Ishikawa (cell line): ENCODE data around the gene TMEM88.

ENCODE experiments used
- CEBPB ChIP-seq: IDR thresholded peaks from 2 replicates; pipeline ENCODE4 v1.6.1; 2012
- CREB1 ChIP-seq: IDR thresholded peaks from 2 replicates; pipeline ENCODE4 v1.6.1; 2012; ENCODE audit warnings: low read depth
- EP300 ChIP-seq: IDR thresholded peaks from 2 replicates; pipeline ENCODE4 v1.6.1; 2012; ENCODE audit warnings: borderline replicate concordance
- FOXM1 ChIP-seq: IDR thresholded peaks from 2 replicates; pipeline ENCODE4 v1.6.1; 2012; ENCODE audit warnings: low read depth, borderline replicate concordance
- NFIC ChIP-seq: IDR thresholded peaks from 2 replicates; pipeline ENCODE4 v1.6.1; 2012
- RAD21 ChIP-seq: IDR thresholded peaks from 2 replicates; pipeline ENCODE4 v1.6.1; 2012; ENCODE audit warnings: low read depth
- TAF1 ChIP-seq: IDR thresholded peaks from 2 replicates; pipeline ENCODE4 v1.6.1; 2012; ENCODE audit warnings: low read depth, mild to moderate bottlenecking
- TEAD4 ChIP-seq: IDR thresholded peaks from 2 replicates; pipeline ENCODE4 v1.6.1; 2012
- YY1 ChIP-seq: IDR thresholded peaks from 2 replicates; pipeline ENCODE4 v1.6.1; 2012; ENCODE audit warnings: low read depth
- ZBTB7A ChIP-seq: IDR thresholded peaks from 2 replicates; pipeline ENCODE4 v1.6.1; 2012; ENCODE audit warnings: low read depth
- TF ChIP-seq, protein P1 (sequence below): IDR thresholded peaks from 2 replicates; pipeline ENCODE4 v1.6.1; 2012
- TF ChIP-seq, protein P2 (sequence below): IDR thresholded peaks from 2 replicates; pipeline ENCODE4 v1.6.1; 2012
- TF ChIP-seq, protein P3 (sequence below): IDR thresholded peaks from 2 replicates; pipeline ENCODE4 v1.6.1; 2012; ENCODE audit warnings: low read depth, mild to moderate bottlenecking

DNA sequence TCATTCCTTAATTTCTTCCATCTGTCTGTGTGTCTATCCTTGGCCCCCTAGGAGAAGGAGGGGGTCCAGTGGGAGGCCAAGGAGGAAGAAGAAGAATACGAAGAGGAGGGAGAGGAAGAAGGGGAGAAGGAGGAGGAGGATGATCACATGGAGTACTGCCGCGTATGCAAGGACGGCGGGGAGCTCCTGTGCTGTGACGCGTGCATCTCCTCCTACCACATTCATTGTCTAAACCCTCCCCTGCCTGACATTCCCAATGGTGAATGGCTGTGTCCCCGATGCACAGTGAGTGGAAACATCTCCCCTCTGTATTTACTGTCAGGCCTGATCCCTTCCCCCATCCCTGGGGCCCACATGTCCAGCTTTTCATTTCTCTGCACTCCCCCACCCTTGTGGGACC lies 40.0 kb downstream of the TMEM88 start:
- TF ChIP-seq YY1 (no peak), EP300 (no peak), ZBTB7A (no peak), RAD21 (no peak), TEAD4 (no peak), TAF1 (no peak), CEBPB (no peak), NFIC (no peak), FOXM1 (no peak), CREB1 (no peak)
- TF ChIP-seq, protein P1, sequence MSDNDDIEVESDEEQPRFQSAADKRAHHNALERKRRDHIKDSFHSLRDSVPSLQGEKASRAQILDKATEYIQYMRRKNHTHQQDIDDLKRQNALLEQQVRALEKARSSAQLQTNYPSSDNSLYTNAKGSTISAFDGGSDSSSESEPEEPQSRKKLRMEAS = no peak
- TF ChIP-seq, protein P2, sequence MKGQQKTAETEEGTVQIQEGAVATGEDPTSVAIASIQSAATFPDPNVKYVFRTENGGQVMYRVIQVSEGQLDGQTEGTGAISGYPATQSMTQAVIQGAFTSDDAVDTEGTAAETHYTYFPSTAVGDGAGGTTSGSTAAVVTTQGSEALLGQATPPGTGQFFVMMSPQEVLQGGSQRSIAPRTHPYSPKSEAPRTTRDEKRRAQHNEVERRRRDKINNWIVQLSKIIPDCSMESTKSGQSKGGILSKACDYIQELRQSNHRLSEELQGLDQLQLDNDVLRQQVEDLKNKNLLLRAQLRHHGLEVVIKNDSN = no peak
- TF ChIP-seq, protein P3, sequence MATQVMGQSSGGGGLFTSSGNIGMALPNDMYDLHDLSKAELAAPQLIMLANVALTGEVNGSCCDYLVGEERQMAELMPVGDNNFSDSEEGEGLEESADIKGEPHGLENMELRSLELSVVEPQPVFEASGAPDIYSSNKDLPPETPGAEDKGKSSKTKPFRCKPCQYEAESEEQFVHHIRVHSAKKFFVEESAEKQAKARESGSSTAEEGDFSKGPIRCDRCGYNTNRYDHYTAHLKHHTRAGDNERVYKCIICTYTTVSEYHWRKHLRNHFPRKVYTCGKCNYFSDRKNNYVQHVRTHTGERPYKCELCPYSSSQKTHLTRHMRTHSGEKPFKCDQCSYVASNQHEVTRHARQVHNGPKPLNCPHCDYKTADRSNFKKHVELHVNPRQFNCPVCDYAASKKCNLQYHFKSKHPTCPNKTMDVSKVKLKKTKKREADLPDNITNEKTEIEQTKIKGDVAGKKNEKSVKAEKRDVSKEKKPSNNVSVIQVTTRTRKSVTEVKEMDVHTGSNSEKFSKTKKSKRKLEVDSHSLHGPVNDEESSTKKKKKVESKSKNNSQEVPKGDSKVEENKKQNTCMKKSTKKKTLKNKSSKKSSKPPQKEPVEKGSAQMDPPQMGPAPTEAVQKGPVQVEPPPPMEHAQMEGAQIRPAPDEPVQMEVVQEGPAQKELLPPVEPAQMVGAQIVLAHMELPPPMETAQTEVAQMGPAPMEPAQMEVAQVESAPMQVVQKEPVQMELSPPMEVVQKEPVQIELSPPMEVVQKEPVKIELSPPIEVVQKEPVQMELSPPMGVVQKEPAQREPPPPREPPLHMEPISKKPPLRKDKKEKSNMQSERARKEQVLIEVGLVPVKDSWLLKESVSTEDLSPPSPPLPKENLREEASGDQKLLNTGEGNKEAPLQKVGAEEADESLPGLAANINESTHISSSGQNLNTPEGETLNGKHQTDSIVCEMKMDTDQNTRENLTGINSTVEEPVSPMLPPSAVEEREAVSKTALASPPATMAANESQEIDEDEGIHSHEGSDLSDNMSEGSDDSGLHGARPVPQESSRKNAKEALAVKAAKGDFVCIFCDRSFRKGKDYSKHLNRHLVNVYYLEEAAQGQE = no peak
